SK-N-SH treated with all-trans-retinoic acid at 6 μM for 48 hours (cell line): ENCODE data around the gene POLR1D.

ENCODE experiments used
- ATAC-seq: fragments of 200-7000 bp; cut with Tn5 transposase; 3 replicates; pipeline ENCODE4 v1.9.1; 2020; ENCODE audit warnings: mild to moderate bottlenecking, moderate library complexity
- ARNTL ChIP-seq: fragments of 450-650 bp; formaldehyde crosslinking; IDR thresholded peaks from 2 replicates; pipeline ENCODE4 v1.5.0; 2020; ENCODE audit warnings: low read depth, mild to moderate bottlenecking, moderate library complexity, borderline replicate concordance
- CREB5 ChIP-seq: fragments of 250-450 bp; sonication (Bioruptor Pico); IDR thresholded peaks from 2 replicates; pipeline ENCODE4 v1.5.1; 2020; ENCODE audit warnings: low read depth, mild to moderate bottlenecking, moderate library complexity
- ESRRG ChIP-seq: fragments of 250-450 bp; sonication (Bioruptor Pico); IDR thresholded peaks from 2 replicates; pipeline ENCODE4 v1.6.1; 2021; ENCODE audit warnings: mild to moderate bottlenecking
- GLIS3 ChIP-seq: fragments of 250-450 bp; sonication (Bioruptor Pico); IDR thresholded peaks from 2 replicates; pipeline ENCODE4 v1.5.0; 2020; ENCODE audit warnings: mild to moderate bottlenecking, moderate library complexity
- ISL1 ChIP-seq: fragments of 250-450 bp; sonication (Bioruptor Pico); IDR thresholded peaks from 2 replicates; pipeline ENCODE4 v2.1.2; 2022; ENCODE audit warnings: mild to moderate bottlenecking, moderate library complexity
- OSR1 ChIP-seq: fragments of 250-450 bp; sonication (Bioruptor Pico); IDR thresholded peaks from 2 replicates; pipeline ENCODE4 v1.8.0; 2022; ENCODE audit warnings: moderate library complexity, mild to moderate bottlenecking, inconsistent platforms
- PPARA ChIP-seq: fragments of 250-450 bp; sonication (Bioruptor Pico); IDR thresholded peaks from 2 replicates; pipeline ENCODE4 v1.5.0; 2020; ENCODE audit warnings: mild to moderate bottlenecking, borderline replicate concordance
- RARB ChIP-seq: fragments of 250-450 bp; sonication (Bioruptor Pico); IDR thresholded peaks from 2 replicates; pipeline ENCODE4 v1.8.0; 2021; ENCODE audit warnings: mild to moderate bottlenecking, moderate library complexity
- SNAI2 ChIP-seq: fragments of 250-450 bp; sonication (Bioruptor Pico); IDR thresholded peaks from 2 replicates; pipeline ENCODE4 v1.5.0; 2020; ENCODE audit warnings: mild to moderate bottlenecking, moderate library complexity
- TOX ChIP-seq: fragments of 250-450 bp; sonication (Bioruptor Pico); IDR thresholded peaks from 2 replicates; pipeline ENCODE4 v1.8.0; 2021; ENCODE audit warnings: mild to moderate bottlenecking, moderate library complexity, borderline replicate concordance
- ZC3H10 ChIP-seq: fragments of 250-450 bp; sonication (Bioruptor Pico); IDR thresholded peaks from 2 replicates; pipeline ENCODE4 v1.5.1; 2021; ENCODE audit warnings: mild to moderate bottlenecking, moderate library complexity
- ZNF565 ChIP-seq: fragments of 450-650 bp; formaldehyde crosslinking; conservative IDR thresholded peaks from 2 replicates; pipeline ENCODE4 v1.5.0; 2020; ENCODE audit warnings: low read depth, mild to moderate bottlenecking, moderate library complexity
- ZNF70 ChIP-seq: fragments of 450-650 bp; formaldehyde crosslinking; IDR thresholded peaks from 2 replicates; pipeline ENCODE4 v1.5.0; 2020; ENCODE audit warnings: mild to moderate bottlenecking, moderate library complexity
- ZNF8 ChIP-seq: fragments of 450-650 bp; formaldehyde crosslinking; IDR thresholded peaks from 2 replicates; pipeline ENCODE4 v1.5.0; 2020; ENCODE audit warnings: mild to moderate bottlenecking, moderate library complexity
- TF ChIP-seq, protein P1 (sequence below): fragments of 250-450 bp; sonication (Bioruptor Pico); IDR thresholded peaks from 2 replicates; pipeline ENCODE4 v1.8.0; 2020; ENCODE audit warnings: mild to moderate bottlenecking, moderate library complexity, borderline replicate concordance
- TF ChIP-seq, protein P2 (sequence below): fragments of 250-450 bp; sonication (Bioruptor Pico); IDR thresholded peaks from 2 replicates; pipeline ENCODE4 v1.5.1; 2021; ENCODE audit warnings: mild to moderate bottlenecking, moderate library complexity
- TF ChIP-seq, protein P3 (sequence below): fragments of 250-450 bp; sonication (Bioruptor Pico); IDR thresholded peaks from 2 replicates; pipeline ENCODE4 v1.8.0; 2021; ENCODE audit warnings: low read depth, mild to moderate bottlenecking, moderate library complexity, borderline replicate concordance

Gene POLR1D

GRCh38 chr13:27588405-27588804 is 33.3 kb upstream of the POLR1D start:
- no peak for ATAC-seq
- no peak for TF ChIP-seq ARNTL
- TF ChIP-seq PPARA (CRISPR knock-in tag) = no peak
- no peak for TF ChIP-seq GLIS3
- no peak for TF ChIP-seq OSR1 (CRISPR knock-in tag)
- no peak for TF ChIP-seq TOX (CRISPR knock-in tag)
- TF ChIP-seq CREB5 (CRISPR knock-in tag) = no peak

- TF ChIP-seq RARB (CRISPR knock-in tag) (no peak), GLIS3 (no peak), ZNF565 (CRISPR knock-in tag) (no peak), TOX (CRISPR knock-in tag) (no peak), SNAI2 (CRISPR knock-in tag) (no peak), ZC3H10 (no peak), PPARA (CRISPR knock-in tag) (no peak), ESRRG (CRISPR knock-in tag) (no peak), ARNTL (no peak), CREB5 (CRISPR knock-in tag) (no peak), ZNF70 (no peak)
- TF ChIP-seq, protein P1, sequence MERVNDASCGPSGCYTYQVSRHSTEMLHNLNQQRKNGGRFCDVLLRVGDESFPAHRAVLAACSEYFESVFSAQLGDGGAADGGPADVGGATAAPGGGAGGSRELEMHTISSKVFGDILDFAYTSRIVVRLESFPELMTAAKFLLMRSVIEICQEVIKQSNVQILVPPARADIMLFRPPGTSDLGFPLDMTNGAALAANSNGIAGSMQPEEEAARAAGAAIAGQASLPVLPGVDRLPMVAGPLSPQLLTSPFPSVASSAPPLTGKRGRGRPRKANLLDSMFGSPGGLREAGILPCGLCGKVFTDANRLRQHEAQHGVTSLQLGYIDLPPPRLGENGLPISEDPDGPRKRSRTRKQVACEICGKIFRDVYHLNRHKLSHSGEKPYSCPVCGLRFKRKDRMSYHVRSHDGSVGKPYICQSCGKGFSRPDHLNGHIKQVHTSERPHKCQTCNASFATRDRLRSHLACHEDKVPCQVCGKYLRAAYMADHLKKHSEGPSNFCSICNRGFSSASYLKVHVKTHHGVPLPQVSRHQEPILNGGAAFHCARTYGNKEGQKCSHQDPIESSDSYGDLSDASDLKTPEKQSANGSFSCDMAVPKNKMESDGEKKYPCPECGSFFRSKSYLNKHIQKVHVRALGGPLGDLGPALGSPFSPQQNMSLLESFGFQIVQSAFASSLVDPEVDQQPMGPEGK (CRISPR knock-in tag) = no peak
- TF ChIP-seq, protein P2, sequence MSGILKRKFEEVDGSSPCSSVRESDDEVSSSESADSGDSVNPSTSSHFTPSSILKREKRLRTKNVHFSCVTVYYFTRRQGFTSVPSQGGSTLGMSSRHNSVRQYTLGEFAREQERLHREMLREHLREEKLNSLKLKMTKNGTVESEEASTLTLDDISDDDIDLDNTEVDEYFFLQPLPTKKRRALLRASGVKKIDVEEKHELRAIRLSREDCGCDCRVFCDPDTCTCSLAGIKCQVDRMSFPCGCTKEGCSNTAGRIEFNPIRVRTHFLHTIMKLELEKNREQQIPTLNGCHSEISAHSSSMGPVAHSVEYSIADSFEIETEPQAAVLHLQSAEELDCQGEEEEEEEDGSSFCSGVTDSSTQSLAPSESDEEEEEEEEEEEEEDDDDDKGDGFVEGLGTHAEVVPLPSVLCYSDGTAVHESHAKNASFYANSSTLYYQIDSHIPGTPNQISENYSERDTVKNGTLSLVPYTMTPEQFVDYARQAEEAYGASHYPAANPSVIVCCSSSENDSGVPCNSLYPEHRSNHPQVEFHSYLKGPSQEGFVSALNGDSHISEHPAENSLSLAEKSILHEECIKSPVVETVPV (CRISPR knock-in tag) = no peak
- ATAC-seq = no peak
Measured at GRCh38 chr13:27592865-27593264, 28.8 kb upstream of the POLR1D start.

GRCh38 chr13:27593267-27593666 is 28.4 kb upstream of the POLR1D start:
- ATAC-seq = no peak
- TF ChIP-seq ISL1 (CRISPR knock-in tag) (no peak), ZNF8 (CRISPR knock-in tag) (no peak), SNAI2 (CRISPR knock-in tag) (no peak), ESRRG (CRISPR knock-in tag) (no peak), ZC3H10 (no peak), ARNTL (no peak), TOX (CRISPR knock-in tag) (no peak), RARB (CRISPR knock-in tag) (no peak)
- TF ChIP-seq, protein P2 (CRISPR knock-in tag) = no peak
- TF ChIP-seq, protein P1 (CRISPR knock-in tag) = no peak
- TF ChIP-seq, protein P3, sequence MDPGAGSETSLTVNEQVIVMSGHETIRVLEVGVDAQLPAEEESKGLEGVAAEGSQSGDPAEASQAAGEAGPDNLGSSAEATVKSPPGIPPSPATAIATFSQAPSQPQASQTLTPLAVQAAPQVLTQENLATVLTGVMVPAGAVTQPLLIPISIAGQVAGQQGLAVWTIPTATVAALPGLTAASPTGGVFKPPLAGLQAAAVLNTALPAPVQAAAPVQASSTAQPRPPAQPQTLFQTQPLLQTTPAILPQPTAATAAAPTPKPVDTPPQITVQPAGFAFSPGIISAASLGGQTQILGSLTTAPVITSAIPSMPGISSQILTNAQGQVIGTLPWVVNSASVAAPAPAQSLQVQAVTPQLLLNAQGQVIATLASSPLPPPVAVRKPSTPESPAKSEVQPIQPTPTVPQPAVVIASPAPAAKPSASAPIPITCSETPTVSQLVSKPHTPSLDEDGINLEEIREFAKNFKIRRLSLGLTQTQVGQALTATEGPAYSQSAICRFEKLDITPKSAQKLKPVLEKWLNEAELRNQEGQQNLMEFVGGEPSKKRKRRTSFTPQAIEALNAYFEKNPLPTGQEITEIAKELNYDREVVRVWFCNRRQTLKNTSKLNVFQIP (CRISPR knock-in tag) = no peak
- TF ChIP-seq, all 23 proteins: peak for 0
